Amniotic epithelial cell (primary cell): ENCODE results near the gene CERS4.
"Not testable (repeated sequence)": the region's sequence is repeated elsewhere in the genome, so short reads cannot be mapped to it uniquely, and the experiment has no call there.

Source experiments
- DNase-seq: peaks from one replicate; pipeline ENCODE4 v3.0.0-alpha.2; 2010; ENCODE audit warnings: low read depth

The CERS4 gene

DNA sequence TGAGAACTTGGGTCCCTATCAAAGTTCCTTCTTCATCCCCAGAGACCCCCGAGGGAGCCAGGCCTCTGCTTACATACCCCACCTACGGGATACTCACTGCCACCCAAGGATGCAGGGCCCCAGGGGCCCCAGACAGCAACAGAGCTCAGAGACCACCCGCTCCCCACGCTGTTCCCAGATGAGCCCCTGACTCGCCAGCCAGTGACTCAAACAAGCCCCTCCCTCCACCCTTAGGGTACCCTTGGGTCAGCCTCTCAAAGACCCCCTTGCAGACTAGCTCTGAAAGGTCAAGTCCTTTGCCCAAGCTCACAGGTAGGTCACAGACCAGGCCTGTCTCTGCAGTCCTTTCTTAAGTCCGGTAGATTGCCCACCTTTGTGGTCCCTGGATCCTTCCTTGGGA lies 53.3 kb downstream of the CERS4 start:
- DNase-seq: no peak

DNA sequence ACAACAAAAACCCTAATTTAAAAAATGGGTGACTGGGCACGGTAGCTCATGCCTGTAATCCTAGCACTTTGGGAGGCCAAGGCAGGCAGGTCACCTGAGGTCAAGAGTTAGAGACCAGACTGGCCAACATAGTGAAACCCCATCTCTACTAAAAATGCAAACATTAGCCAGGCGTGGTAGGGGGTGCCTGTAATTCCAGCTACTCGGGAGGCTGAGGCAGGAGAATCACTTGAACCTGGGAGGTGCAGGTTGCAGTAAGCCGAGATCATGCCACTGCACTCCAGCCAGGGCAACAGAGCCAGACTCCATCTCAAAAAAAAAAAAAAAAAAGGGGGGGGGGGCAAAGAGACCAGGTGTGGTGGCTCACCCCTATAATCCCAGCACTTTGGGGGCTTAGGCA lies 55.1 kb downstream of the CERS4 start:
- DNase-seq: not testable (repeated sequence)

DNA sequence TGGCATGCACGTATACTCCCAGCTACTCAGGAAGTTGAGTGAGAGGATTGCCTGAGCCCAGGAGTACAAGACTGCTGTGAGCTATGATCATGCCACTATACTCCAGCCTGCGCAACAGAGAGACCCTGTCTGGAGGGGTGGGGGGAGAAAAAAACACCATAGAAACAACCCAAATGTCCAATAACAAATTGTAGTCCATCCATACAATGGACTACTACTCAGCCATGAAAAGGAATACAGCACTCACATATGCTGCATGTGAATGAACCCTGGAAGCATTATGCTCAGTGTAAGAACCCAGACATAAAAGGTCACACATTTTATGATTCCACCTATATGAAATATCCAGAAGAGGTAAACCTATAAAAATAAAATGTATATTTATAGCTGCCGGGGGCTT lies 56.7 kb downstream of the CERS4 start:
- no peak for DNase-seq

DNA sequence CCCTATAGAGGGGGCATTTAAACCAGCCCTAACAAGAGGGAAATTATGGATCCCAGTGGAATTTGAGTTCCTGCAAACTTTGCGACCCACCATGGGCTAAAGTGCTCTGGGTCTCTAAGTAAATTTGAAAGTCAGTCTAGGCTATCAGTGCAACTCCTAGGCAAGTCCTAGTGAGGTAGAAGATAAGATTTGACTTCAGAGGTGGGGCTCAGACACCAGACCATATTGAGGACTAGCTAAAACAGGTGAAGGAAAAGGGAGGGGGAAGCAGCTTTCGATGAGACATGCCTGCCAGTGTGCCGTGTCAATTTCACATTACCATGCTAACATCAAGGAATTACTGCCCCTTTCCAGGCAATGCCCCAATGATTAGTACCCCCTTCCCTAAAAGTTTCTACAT lies 60.6 kb downstream of the CERS4 start:
- no peak for DNase-seq

DNA sequence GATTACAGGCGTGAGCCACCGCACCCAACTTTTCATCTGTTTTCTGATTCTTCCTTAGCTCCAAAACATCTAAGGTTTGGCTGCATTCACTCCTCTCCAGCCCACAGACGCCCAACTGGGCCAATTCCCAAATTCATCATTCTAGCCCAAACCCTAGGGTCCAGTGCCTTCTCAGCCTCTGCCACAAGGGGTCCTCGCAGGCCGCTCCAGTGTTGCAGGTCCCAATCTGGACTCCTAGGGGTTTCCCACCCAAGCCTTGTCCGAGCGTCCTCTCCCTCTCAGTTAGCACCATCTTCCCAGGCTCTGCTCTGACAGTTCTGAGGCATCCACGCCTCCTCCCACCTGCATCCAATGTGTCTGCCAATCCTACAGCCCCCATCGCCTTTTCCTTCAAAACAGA lies 67.3 kb downstream of the CERS4 start:
- DNase-seq: not testable (repeated sequence)

DNA sequence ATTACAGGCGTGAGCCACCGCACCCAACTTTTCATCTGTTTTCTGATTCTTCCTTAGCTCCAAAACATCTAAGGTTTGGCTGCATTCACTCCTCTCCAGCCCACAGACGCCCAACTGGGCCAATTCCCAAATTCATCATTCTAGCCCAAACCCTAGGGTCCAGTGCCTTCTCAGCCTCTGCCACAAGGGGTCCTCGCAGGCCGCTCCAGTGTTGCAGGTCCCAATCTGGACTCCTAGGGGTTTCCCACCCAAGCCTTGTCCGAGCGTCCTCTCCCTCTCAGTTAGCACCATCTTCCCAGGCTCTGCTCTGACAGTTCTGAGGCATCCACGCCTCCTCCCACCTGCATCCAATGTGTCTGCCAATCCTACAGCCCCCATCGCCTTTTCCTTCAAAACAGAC lies 82.2 kb downstream of the CERS4 start:
- DNase-seq: not testable (repeated sequence)

DNA sequence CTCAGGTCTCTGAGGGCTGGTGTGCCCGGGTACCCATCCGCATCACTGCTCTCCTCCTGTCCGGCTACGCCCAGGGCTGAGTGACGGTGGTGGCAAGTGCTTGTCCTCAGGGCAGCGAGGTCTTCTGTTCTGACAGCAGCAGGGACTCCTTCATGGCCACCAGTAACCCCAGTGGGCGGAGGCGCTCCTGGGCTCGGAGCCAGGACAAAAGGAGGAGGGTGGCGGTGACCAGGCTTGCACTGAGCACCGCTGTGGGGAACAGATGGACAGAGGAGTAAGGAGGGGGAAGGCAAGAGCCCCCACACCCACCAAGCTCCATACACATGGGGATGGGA lies 93.2 kb downstream of the CERS4 start:
- DNase-seq: no peak

DNA sequence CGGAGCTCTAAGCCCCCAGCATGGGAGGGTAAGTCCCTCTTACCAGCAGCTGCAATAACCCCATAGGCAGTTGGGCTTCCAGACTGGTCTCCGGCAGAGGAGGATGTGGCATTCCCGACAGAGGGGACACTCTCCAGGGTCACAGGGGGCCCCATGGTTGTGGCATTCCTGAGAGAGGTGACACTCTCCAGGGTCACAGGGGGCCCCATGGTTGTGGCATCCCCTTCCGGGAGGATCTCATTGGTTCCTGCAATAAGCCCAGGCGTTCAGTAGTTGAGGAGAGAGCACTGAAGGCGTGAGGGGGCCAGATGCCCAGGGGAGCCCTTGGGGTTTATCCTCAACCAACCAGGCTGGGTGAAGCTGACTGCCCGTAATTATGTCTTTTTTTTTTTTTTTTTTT lies 93.6 kb downstream of the CERS4 start:
- no peak for DNase-seq

DNA sequence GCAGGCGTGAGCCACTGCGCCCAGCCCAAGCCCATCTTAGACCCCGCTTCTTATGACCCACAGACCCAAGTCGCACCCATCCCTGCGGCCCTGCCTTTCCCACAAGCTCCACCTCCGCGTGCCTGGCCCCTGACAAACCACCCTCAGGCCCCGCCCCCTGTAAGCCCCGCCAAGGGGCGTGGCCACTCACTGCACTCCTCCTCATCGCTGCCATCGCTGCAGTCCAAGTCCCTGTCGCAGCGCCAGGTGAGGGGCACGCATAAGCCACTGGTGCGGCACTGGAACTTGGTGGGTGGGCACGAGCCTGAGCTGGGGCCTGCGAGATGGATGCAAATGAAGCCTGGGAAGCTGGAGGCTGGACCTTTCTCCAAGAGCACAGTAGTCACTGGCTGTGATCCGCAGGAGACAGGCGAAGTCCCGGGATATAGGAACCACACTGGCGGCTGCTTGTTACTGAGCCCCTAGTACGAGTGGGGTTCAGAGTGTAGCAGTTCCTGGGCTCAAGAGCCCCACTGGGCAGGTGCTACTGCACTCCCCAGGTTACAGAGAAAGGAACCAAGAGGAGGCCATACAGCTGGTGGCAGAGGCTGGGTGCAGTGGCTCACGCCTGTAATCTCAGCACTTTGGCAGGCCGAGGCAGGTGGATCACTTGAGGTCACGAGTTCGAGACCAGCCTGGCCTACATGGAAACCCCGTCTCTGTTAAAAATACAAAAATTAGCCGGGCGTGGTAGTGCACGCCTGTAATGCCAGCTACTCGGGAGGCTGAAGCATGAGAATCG lies 95.9 kb downstream of the CERS4 start:
- no peak for DNase-seq

DNA sequence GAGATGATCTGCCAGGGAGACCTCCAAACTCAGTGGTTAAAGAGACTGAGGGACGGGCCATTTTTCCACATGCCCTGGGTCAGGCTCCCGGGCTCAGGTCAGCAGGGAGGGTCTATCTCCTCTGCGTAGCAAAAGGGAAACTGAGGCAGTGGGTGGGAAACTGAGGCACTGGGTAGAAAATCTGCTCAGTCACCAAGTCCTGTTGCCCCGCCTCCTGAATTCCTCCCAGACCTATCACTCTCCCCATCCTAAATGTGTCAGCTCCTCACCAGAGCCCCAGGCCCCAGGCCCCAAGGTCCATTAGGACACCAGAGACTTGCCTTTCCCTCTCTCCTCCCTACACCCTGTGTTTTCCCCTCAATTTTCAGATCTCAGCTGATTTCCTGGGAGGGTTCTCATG lies 96.6 kb downstream of the CERS4 start:
- no peak for DNase-seq

DNA sequence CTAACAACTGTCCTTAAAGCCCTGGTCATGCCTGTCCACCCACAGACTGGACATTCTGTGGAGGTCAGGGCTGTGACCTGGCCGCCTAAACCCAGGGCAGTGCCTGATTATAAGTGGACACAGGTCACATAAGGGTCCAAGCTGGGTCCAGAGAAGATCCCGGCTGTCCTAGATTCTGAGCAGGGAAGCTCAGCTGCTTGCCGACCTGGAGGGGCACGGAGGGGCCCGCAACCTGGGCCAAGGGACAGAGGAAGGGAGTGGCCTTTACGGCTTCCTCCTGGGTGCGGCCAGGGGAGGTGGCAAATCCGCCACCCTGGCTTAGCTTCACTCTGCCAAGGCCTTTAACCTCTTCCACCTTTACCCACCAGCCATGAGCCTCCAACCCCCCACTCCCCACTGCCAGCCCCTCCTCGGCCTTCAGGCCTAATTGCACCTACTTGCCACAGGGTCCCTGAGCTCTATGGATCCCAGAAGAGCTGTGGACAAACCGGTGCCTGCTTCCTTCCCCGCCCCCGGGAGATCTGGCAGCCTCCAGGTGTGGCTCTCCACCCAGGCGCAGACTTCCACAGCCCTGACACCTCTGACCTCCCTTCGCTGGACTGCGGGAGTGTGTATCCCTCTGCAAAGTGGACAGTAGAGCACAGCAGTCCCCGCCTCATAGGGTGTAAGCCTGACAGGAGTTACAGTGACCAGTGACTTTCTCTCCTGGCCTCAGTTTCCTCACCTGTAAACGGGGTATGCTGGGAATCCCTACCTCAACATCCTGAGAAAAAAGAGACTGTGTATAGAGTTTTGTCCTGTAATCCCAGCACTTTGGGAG lies 97.3 kb downstream of the CERS4 start:
- no peak for DNase-seq

DNA sequence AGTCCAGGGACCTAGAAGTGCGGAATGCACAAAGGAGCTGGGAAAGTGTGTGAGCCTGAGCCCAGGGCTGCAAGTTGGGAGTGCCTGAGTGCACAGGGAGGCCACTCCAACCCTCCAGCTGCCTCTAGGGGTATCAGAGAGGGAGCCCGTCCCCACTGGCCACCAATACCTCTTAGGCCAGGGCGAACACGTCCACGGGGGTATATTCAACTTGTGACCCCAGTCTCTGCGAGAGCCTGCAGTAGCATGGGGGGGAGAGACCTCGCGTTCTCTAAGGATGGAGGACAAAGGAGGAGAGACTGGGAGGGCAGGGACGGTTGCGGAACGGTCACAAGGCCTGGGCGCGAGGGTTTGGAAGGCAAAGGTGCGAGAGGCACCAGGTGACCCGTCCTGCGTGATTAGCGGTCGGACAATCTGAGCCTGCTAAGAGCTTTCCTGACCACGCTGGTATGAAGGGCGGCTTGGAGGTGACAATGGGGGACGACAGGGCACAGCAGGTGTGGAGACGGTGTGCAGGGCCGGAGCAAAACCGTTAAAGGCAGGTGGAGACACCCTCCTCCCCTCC lies 98.3 kb downstream of the CERS4 start:
- no peak for DNase-seq

DNA sequence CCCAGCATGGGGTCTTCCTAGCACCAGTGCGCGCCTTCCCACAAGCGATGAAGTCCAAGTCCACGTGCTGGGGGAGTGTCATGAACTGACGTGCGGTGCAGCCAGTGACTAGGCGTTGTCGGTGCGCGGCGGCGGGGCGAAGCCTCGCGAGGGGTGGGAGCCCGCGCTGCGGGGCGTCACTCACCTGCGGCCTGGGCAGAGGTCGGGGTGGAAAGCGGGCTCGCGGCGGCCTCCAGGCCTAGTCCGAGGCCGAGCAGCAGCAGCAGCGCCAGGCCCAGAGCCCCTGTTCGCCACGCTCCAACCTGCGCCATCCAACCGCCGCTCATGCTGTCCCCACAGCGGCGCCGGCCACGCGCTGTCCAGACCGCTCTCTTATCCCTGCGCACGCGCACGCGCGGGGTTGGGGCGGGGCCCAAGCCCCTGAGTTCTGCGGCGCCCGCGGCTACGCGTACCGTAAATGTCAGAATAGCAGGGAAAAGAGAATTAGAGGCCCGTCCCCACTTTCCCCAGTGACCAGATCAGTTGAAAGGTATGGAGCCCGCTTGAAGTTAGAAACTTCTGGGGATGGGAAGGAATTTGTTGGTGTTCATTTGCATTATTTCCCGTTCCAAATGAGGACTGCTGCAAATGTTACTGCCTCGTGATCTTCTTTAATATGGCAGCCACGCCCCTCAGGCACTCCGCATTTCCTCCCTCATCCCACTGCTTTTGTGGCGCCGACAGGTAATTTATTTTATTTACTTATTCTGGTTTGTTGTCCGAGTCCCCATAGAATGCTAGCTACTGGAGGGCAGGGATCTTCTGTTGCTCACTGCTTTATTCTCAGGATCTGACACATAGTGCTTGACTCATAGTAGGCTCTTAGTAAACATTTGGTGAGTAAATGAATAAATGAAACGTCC lies 99.0 kb downstream of the CERS4 start, which contains the start of gene CD320:
Gene CD320 (minus strand): TSS at position 394 of the 902 bp plus-strand sequence. CDS start 68 bp downstream, at position 326.
- peak; percentile 82 for DNase-seq

DNA sequence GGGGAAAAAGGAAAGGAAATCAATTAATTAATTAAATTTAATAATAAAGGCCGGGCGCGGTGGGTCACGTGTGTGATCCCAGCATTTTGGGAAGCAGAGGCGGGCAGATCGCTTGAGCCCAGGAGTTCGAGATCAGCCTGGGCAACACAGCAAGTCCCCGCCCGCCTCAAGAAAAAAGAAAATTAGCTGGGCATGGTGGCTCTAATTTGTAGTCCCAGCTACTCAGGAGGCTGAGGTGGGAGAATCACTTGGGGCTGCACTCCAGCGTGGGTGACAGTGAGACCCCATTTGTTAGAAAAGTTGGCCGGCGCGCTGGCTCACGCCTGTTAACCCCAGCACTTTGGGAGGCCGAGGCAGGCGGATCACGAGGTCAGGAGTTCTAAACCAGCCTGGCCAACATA lies 99.7 kb downstream of the CERS4 start:
- DNase-seq: no peak

DNA sequence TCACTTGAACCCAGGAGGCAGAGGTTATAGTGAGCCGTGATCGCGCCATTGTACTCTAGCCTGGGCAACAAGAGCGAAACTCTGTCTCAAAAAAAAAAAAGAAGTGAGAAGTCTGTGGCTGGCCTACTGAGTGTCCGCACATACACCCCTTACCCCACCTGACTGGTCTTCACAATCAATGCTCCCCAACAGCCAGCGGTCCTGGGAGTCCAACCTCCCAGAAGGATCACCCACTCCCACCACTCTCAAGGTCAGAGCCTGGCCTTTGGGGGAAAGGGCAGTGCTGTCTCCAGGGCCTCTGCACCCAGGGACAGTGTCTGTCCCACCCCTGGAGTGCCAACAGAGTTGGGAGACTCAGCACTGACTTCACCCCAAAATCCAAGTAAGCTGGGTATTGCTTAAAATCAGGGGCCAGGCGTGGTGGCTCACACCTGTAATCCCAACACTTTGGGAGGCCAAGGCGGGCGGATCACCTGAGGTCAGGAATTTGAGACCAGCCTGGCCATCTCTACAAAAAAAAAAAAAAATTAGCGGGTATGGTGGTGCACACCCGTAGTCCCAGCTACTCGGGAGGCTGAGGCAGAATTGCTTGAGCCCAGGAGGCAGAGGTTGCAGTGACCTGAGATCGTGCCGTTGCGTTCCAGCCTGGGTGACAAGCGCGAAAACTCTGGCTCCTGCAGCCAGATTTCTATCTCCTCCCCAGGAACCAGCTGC lies 101.3 kb downstream of the CERS4 start:
- no peak for DNase-seq

DNA sequence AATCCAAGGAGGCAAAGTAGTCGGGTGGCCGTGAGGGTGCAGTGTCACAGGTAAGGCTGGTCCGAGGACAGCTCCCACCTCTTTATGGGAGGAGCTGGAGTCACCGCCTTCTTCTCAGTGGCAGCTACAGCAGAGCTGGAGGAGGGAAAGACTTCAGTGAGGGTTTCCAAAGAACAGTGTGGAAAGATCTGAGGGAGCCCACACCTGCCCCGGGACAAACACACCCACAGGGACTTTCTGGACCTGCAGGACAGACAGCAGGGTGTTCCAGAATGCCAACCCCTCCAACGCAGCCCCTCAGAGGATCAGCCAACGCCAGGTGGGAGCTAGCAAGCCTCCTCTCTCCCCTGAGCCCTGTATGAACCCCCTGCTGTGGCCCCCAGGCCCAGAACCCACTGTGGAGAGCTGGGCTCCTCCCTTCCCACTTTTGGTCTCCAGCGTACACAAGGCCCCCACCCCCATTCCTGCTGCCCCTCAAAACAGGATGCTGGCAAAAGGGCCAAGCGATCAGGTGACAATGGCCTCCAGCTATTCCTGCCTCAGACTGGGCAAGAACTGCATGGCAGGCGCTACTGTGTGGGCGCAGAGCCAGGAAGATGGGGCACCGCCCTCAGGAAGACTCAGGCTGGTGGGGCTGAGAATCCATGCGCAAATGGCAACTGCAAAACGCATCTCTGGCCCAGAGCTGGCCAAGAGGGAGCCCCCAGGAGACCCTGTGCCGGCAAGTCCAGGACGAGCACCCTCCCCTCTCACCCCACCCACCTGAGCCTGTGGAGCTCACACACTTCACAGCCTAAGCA lies 102.5 kb downstream of the CERS4 start:
- DNase-seq: no peak
